ENCODE data around the gene CLIP2. TPM values are rescaled to one million over a fixed set of nuclear protein-coding genes. Genes with fewer than 3 reads are reported as not detected.
"Not testable (repeated sequence)": the region's sequence is repeated elsewhere in the genome, so short reads cannot be mapped to it uniquely, and the experiment has no call there.

The CLIP2 gene
- total RNA-seq, 1 donor, result 11.9 TPM

- no peaks in the 10 kb centered on the region for H3K27me3 ChIP-seq (ENCODE audit: insufficient read depth, low read length)
- no peaks in the 10 kb centered on the region for H3K9me3 ChIP-seq (ENCODE audit: low read depth, low read length)
- H3K4me1 ChIP-seq (ENCODE audit: insufficient read depth, low read length), result no peaks in the 10 kb centered on the region
- H3K4me3 ChIP-seq (ENCODE audit: low read length), result no peak overlapping the region
Observed at GRCh38 chr7:74325210-74325565, 36.0 kb downstream of the CLIP2 start.

- Histone ChIP-seq H3K27me3 (ENCODE audit: insufficient read depth, low read length) (no peaks in the 10 kb centered on the region), H3K4me3 (ENCODE audit: low read length) (no peak overlapping the region), H3K9me3 (ENCODE audit: low read depth, low read length) (no peaks in the 10 kb centered on the region), H3K4me1 (ENCODE audit: insufficient read depth, low read length) (no peaks in the 10 kb centered on the region)
Observed at GRCh38 chr7:74329225-74329624, 40.0 kb downstream of the CLIP2 start.

GRCh38 chr7:74332373-74333176 is 43.4 kb downstream of the CLIP2 start:
- no peak overlapping the region for H3K4me3 ChIP-seq (ENCODE audit: low read length)
- H3K27me3 ChIP-seq (ENCODE audit: insufficient read depth, low read length), result no peaks in the 10 kb centered on the region
- H3K9me3 ChIP-seq (ENCODE audit: low read depth, low read length), result no peaks in the 10 kb centered on the region
- no peaks in the 10 kb centered on the region for H3K4me1 ChIP-seq (ENCODE audit: insufficient read depth, low read length)

GRCh38 chr7:74334030-74334429 is 44.8 kb downstream of the CLIP2 start:
- no peak overlapping the region for H3K4me3 ChIP-seq (ENCODE audit: low read length)
- no peaks in the 10 kb centered on the region for H3K4me1 ChIP-seq (ENCODE audit: insufficient read depth, low read length)
- H3K9me3 ChIP-seq (ENCODE audit: low read depth, low read length), result no peaks in the 10 kb centered on the region
- no peaks in the 10 kb centered on the region for H3K27me3 ChIP-seq (ENCODE audit: insufficient read depth, low read length)

- no peaks in the 10 kb centered on the region for H3K4me1 ChIP-seq (ENCODE audit: insufficient read depth, low read length)
- no peaks in the 10 kb centered on the region for H3K27me3 ChIP-seq (ENCODE audit: insufficient read depth, low read length)
- H3K4me3 ChIP-seq (ENCODE audit: low read length), result no peak overlapping the region
- no peaks in the 10 kb centered on the region for H3K9me3 ChIP-seq (ENCODE audit: low read depth, low read length)
Observed at GRCh38 chr7:74337926-74338325, 48.7 kb downstream of the CLIP2 start.

GRCh38 chr7:74338366-74339108 is 49.3 kb downstream of the CLIP2 start:
- Histone ChIP-seq H3K27me3 (ENCODE audit: insufficient read depth, low read length) (no peaks in the 10 kb centered on the region), H3K4me1 (ENCODE audit: insufficient read depth, low read length) (no peaks in the 10 kb centered on the region), H3K4me3 (ENCODE audit: low read length) (no peak overlapping the region), H3K9me3 (ENCODE audit: low read depth, low read length) (no peaks in the 10 kb centered on the region)

GRCh38 chr7:74339648-74340047 is 50.4 kb downstream of the CLIP2 start:
- not testable (repeated sequence) for H3K4me3 ChIP-seq (ENCODE audit: low read length); H3K27me3 ChIP-seq (ENCODE audit: insufficient read depth, low read length)

GRCh38 chr7:74343281-74344131 is 54.3 kb downstream of the CLIP2 start:
- Histone ChIP-seq H3K9me3 (ENCODE audit: low read depth, low read length) (no peaks in the 10 kb centered on the region), H3K4me1 (ENCODE audit: insufficient read depth, low read length) (no peaks in the 10 kb centered on the region), H3K27me3 (ENCODE audit: insufficient read depth, low read length) (no peaks in the 10 kb centered on the region), H3K4me3 (ENCODE audit: low read length) (no peak overlapping the region)

More at GRCh38 chr7:74339648-74340047, 50.4 kb downstream of the CLIP2 start:
- H3K4me1 ChIP-seq (ENCODE audit: insufficient read depth, low read length); H3K9me3 ChIP-seq (ENCODE audit: low read depth, low read length): not testable (repeated sequence)

GRCh38 chr7:74344132-74344496 is 54.9 kb downstream of the CLIP2 start:
- Histone ChIP-seq H3K9me3 (ENCODE audit: low read depth, low read length) (no peaks in the 10 kb centered on the region), H3K4me1 (ENCODE audit: insufficient read depth, low read length) (no peaks in the 10 kb centered on the region), H3K4me3 (ENCODE audit: low read length) (no peak overlapping the region), H3K27me3 (ENCODE audit: insufficient read depth, low read length) (no peaks in the 10 kb centered on the region)

GRCh38 chr7:74344786-74345185 is 55.6 kb downstream of the CLIP2 start:
- H3K4me3 ChIP-seq (ENCODE audit: low read length), result no peak overlapping the region
- H3K4me1 ChIP-seq (ENCODE audit: insufficient read depth, low read length), result no peaks in the 10 kb centered on the region
- H3K9me3 ChIP-seq (ENCODE audit: low read depth, low read length), result no peaks in the 10 kb centered on the region
- no peaks in the 10 kb centered on the region for H3K27me3 ChIP-seq (ENCODE audit: insufficient read depth, low read length)

- H3K9me3 ChIP-seq (ENCODE audit: low read depth, low read length), result no peaks in the 10 kb centered on the region
- H3K4me1 ChIP-seq (ENCODE audit: insufficient read depth, low read length), result no peaks in the 10 kb centered on the region
- H3K4me3 ChIP-seq (ENCODE audit: low read length), result no peak overlapping the region
- H3K27me3 ChIP-seq (ENCODE audit: insufficient read depth, low read length), result no peaks in the 10 kb centered on the region
Observed at GRCh38 chr7:74345970-74346369, 56.8 kb downstream of the CLIP2 start.

- Histone ChIP-seq H3K4me3 (ENCODE audit: low read length) (no peak overlapping the region), H3K9me3 (ENCODE audit: low read depth, low read length) (no peaks in the 10 kb centered on the region), H3K27me3 (ENCODE audit: insufficient read depth, low read length) (no peaks in the 10 kb centered on the region), H3K4me1 (ENCODE audit: insufficient read depth, low read length) (no peaks in the 10 kb centered on the region)
Observed at GRCh38 chr7:74349621-74350020, 60.4 kb downstream of the CLIP2 start.

- no peaks in the 10 kb centered on the region for H3K4me1 ChIP-seq (ENCODE audit: insufficient read depth, low read length)
- no peak overlapping the region for H3K4me3 ChIP-seq (ENCODE audit: low read length)
- H3K27me3 ChIP-seq (ENCODE audit: insufficient read depth, low read length), result no peaks in the 10 kb centered on the region
- H3K9me3 ChIP-seq (ENCODE audit: low read depth, low read length), result no peaks in the 10 kb centered on the region
Observed at GRCh38 chr7:74350751-74351150, 61.5 kb downstream of the CLIP2 start.

GRCh38 chr7:74351836-74352235 is 62.6 kb downstream of the CLIP2 start:
- Histone ChIP-seq H3K9me3 (ENCODE audit: low read depth, low read length) (no peaks in the 10 kb centered on the region), H3K4me1 (ENCODE audit: insufficient read depth, low read length) (no peaks in the 10 kb centered on the region), H3K27me3 (ENCODE audit: insufficient read depth, low read length) (no peaks in the 10 kb centered on the region), H3K4me3 (ENCODE audit: low read length) (no peak overlapping the region)

- not testable (repeated sequence) for H3K4me1 ChIP-seq (ENCODE audit: insufficient read depth, low read length); H3K9me3 ChIP-seq (ENCODE audit: low read depth, low read length); H3K4me3 ChIP-seq (ENCODE audit: low read length); H3K27me3 ChIP-seq (ENCODE audit: insufficient read depth, low read length)
Observed at GRCh38 chr7:74352551-74353138, 63.4 kb downstream of the CLIP2 start.

Measured in mononuclear cell (primary cell).